ENCODE measurements around the gene STMND1.

Gene STMND1

DNA sequence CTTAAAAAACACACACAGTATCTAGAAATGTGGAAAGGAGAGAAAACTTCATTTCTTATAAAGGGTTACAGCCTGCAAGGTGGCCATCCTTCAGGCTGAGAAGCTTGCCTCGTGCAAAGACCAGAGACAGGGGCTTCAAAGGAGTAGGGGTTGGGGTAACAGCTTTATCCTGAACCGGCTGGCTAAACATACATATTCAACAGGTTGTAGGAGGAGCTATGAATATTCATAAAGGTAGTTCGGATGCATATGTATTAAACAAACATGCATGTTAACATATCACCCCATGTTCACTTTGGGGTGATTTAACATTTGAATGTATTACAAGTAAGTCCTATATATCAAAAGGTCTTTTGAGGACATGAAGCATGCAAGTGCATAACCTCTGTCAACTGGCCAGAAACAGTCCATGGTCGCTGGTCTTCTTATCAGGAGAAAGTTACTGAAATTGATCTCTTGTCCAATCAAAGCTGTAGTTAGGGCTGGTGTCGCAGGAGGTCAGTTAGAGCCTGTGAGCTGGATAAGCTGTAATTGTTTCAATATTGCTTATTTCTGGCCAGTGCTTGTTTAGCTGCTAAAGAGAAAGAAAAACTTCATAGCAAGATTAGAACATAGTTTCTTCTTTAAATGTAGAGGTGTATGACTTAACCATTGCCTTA lies 2.3 kb upstream of the STMND1 start:
- DNase-seq: no peak

DNA sequence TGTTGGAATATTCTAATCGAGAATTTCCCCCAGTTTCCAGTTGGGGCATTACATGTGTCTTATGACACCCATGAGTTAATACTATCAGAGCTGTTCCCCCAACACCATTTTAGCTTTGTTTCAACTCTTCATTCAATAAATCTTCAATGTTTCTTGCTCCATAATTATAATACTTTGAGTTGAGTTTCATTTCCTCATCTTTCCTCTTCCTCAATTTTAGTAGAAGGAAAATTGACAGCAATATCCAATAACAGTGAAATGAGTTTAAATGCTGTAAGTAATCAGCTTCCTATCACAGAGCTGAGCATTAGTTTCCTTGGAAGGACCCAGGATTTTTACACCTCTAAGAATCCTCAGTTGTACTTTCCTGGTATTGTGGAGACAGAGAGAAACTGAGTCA lies 1.0 kb upstream of the STMND1 start:
- no peak for DNase-seq

DNA sequence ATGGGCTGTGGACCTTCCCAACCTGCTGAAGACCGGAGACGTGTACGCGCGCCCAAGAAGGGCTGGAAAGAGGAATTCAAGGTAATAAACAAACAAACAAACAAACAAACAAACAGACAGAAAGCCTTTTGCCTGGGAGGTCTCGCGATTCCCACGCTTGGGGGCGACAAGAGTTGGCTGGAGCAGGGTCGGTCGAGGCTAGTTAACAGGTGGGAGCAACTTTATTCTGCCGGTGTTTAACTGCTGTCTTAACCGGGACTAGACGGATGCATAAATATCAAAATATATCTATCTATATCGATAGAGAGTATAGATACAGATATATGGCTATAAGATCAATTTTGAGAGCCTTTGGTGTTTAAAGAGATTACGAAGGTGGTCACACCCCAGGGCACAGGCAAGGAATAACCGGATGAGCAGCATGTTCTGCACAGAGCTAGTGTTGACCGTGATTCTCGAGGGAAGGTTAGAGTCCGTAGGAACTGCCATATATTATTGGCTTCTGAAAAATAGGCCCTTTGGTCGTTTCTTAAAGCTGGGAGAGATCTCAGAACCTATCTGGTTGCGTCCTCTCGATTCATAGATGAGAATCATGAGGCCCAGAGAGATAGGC lies 514 bp downstream of the STMND1 start:
- DNase-seq: no peak

DNA sequence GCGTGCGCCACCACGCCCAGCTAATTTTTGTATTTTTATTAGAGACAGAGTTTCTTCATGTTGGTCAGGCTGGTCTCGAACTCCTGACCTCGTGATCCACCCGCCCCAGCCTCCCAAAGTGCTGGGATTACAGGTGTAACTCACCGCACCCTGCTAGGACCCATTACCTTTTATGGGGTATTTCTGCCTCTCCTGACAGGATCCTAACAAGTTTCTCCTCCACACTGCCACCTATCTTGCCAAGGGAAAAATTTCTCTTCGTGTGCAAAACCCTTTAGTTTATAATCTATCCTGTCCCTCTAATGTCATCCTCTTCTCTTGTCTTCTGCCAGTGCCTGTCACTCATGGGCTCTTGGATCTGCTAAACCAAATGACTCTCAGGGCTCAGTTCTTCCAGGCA lies 1.9 kb downstream of the STMND1 start:
- DNase-seq: no peak

DNA sequence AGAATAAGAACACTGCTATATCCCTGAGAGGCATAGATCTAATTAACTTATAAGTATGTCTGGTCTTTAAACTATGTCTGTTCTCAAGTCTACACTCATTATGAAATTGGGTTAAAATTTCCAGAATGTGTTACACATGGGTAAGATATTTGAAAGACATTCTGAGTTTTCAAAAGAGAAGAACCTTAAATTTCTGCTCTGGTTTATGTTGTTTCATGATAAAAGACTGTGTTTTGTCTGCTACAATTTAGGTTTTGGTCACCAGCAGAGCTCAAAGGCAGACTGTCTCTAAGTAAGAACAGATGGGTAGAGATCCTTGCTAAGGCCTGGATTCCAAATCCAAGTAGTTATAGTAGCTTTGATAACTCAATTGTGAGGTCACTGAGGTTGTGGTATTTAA lies 6.0 kb downstream of the STMND1 start:
- no peak for DNase-seq

DNA sequence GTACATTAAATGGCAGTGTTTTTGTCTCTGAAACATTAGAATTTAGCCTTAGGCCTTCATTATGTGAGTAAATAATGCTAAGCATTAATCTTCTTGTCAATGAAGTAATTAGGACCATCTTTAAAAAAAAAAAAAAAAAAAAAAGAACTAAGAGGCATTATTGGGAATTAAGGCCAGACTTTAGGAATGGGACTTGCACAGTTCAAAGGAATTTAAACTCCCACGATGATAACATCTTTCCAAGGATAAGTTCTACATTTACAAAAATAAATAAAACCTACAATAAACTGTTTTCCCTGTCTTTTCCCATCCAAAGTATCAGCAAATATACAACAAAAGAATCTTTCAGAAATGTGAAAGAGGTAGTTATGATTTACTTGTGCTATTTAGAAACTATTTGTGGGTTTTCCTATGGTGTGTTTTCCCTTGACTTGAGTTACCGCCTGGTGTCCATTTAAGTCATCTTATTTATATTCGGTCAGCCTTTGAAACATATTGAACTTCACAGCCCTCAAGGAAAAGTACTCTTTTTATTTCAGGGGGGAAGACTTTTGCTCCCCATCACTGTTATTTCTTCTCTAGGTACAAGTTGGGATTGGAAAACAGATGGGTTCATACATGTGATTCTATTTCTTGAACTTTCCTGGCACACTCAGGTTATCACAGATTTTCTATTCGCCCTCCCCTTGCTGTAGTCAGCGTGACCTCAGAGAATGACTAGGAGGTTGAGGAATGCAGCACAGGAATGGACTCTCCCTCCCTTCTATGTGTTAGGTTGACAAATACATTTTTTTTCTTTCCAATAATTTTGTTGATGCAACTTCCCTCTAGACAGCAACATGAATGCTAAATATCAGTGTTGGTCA lies 13.6 kb downstream of the STMND1 start:
- DNase-seq: no peak

DNA sequence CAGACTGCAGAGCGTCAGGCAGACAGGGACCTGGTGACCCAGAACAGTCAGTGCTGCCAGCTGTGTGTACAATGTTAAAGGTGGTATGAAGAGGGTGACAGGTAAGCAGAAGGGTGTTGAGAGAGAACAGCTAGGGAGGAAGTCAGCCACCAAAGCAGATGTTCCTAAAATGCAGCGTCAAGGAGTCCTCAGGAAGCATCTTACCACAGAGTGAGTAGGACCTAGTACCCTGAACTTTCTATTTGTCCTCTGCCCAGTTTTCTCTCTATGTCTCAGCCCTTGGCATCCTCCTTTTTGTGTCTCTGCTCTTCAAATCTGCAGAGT lies 14.2 kb downstream of the STMND1 start:
- no peak for DNase-seq

DNA sequence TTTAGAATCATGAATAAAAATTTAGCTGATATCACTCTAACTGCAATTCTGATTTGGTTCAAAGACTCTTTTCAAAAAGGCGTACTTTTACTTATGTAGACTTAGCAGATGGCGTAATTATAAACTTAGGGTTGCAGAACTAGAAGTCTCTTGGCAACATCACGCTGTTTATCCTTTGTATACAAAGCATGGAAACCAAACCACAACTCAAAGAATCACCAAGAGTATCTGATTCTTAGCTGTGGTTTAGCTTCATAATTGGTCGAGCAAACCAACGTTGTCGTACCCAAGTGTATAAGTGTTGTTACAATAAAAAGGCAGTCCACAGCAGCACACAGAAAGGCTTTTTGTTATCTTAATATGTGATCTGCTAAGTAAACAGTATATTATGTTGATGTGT lies 18.2 kb downstream of the STMND1 start:
- no peak for DNase-seq

DNA sequence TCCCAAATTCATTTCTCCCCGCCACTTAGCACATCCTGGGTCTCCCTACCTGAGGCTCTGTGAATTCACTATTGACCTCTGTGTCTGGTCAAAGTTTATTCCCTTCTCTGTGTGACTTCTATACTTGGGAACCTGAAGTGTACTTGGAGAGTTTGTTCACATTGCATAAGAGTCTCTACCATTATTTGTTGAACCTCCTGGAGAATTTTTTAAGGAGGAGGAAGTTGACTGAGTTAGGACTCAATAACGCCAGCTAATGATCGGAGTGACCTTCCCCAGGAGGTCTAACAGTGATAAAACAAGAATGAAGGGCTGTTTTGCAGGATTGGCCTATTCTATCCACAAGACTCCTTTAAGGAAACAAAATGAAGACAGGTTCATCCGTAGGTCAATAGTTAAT lies 23.6 kb downstream of the STMND1 start:
- no peak for DNase-seq

DNA sequence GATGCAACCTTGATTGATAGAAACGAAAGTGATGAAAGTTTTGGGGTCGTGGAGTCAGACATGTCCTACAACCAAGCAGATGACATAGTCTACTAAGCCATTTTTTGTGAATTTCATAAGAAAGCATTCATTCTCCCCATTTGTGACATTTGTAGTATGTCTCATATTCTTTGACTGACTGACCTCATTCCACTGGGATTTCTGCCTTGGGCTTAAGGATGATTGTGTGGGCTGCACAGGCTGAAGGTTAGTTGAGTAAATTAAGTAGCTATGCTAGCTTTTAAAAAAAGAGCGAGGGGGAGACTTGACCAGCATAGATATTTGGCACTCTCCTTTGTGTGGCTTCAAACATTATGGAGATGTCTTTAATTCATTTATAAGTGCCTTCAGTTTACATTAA lies 28.9 kb downstream of the STMND1 start:
- DNase-seq: no peak

DNA sequence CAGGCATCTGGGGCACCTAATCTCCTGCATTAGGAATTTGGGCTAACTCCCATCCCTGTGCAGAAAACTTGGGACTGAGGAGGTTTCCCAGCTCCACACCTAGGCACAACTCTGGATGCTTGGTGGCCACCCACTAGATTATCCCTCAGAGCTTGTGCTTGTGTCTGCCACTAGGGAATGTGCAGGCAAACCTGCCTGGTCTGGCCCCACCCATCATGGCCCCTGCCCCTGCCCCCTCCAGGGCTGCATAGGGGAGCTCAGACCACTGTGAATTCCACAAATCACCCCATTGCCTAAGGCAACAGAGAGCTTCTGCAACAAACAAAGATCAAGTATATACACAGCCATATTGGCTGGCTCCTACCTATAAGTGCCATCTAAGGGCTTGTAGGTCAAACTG lies 31.1 kb downstream of the STMND1 start:
- DNase-seq: no peak

DNA sequence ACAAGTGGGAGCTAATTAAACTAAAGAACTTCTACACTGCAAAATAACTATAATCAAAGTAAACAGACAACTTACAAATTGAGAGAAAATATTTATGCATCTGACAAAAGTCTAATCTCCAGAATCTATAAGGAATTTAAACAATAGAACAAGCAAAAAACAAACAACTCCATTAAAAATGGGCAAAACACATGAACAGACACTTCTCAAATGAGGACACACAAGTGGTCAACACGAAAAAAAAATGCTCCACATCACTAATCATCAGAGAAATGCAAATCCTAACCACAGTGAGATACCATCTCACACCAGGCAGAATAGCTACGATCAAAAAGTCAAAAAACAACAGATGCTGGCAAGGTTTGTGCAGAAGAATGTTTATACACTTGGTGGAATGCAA lies 36.2 kb downstream of the STMND1 start:
- DNase-seq: no peak

DNA sequence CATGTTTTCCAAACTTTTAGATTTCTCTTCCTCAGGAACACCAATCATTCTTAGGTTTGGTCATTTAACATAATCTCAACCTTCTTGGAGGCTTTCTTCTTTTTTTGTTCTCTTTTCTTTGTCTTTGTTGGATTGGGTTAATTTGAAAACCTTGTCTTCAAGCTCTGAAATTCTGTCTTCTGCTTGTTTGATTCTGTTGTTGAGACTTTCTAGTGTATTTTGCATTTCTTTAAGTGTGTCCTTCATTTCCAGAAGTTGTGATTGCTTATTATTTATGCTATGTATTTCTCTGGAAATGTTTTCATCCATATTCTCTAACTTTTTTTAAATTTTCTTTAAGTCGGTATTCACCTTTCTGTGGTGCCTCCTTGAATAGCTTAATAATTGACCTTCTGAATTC lies 42.2 kb downstream of the STMND1 start:
- DNase-seq: no peak

DNA sequence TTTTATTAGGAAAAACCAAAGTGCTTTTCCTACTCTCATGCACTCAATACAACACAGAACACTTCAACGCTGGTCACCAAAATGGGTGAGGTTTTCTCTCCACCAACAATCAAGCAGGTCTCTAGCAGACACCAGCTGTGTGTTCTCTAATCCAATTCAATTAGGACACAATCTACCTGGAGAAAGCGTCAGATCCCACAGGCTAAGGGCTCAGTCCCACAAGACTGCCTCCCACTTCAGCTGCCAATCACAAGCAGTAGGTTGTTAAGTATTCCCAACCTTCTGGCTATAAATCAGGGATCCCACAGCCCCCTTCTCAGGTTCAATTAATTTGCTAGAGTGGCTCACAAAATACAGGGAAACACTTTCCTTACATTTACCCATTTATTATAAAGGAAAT lies 47.7 kb downstream of the STMND1 start:
- no peak for DNase-seq

DNA sequence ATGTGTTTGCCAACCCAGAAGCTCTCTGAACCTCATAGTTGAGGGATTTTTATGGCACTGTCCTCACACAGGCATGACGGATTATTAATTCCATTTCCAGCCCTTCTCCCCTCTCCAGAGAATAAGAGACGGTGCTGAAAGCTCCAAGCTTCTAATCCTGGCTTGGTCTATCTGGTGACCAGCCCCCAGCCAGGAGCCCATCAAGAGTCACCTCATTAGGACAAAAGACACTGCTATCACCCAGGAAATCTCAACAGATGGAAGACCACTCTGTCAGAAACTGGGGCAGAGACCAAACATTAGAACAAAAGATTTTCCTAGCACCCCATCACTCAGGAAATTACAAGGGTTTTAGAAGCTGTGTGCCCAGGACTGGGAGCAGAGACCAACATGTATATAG lies 48.2 kb downstream of the STMND1 start:
- DNase-seq: no peak

DNA sequence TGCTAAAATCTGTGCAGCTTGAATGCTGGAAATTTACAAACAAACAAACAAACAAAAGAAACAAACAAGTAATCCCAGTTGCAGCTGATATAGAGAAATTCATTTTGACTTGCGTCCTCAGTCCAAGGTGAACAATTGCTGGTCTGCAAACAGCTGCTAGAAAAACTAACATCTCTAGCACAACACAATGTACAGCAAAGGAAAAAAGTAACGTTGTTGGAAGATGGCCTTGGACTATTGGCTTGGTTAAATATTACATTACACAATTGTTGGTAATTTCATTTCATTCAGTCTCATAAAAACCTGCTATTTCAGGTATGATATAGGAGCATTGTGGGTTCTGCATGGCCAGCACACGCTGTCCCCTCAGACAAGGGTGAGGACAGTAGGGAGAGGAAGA lies 50.0 kb downstream of the STMND1 start:
- DNase-seq: no peak

DNA sequence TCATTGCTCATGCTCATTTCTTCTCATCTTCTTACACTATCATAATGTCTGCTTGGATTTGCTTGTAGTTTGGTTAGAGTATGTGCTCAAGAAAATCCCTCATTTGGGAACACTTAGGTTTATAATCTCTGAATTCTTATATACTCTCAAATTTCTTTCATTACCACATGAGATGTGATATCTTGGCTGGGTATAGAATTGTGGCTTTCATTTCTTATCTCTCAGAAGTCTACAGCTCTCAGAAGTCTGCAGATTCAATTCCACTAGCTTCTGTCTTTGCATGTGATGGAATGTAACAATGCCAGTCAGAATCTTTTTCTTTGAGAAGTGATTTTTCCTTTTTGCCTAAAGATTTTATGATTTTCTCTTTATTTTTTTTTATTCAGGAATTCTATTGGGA lies 50.9 kb downstream of the STMND1 start:
- DNase-seq: no peak

DNA sequence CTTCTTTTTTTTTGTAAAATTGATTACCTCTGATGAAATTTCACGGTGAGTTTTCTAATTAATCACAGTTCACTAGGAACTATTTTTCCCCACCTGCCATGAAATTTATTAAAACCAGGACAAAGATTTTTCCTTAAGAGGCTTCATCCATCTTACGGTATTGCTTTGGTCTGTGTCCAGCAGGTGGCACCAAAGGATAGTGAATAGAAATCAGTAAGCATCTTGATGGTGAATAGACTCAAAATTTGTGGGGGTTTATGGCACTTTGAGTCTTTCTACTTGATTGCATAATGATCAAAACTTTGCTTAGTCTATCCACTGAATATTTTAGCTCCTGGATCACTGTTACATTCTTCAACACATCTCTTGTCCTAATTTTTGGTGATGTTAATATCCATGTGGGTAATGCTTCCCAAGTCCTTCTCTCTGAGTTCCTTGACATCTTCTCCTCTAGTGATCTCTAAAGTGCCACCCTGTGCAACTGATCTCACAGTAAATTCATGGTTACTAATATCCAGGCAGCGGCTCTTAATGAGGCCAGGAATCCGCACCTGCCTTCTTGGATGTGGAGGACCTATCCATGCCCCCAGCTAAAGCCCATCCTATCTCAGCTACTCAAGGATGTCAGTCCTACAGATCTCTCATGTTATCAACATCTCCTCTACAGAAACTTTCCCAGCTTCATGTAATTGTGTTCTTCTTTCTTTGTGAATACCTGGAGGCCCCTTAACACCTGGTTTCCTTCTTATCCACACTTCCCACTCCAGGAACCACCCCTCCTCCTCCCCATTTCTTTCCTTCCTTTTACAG lies 54.5 kb downstream of the STMND1 start:
- DNase-seq: peak; percentile 64 to 65

DNA sequence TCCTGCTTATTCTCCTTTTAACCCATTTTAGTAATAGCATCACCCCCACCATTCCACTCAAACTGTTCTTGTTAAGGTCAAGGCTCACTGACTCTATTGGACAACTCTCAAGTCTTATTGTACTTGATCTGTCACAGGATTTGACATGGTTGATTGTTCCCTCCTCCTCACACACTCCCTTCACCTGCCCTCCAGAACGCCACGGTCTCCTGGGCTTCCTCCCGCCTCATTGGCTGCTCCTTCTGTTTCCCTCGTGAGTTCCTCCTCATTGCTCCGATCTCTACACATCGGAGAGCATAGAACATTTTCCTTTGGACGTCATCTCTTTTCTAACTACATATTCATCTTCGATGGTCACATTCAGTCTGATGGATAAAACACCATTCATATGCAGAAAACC lies 55.1 kb downstream of the STMND1 start:
- no peak for DNase-seq

DNA sequence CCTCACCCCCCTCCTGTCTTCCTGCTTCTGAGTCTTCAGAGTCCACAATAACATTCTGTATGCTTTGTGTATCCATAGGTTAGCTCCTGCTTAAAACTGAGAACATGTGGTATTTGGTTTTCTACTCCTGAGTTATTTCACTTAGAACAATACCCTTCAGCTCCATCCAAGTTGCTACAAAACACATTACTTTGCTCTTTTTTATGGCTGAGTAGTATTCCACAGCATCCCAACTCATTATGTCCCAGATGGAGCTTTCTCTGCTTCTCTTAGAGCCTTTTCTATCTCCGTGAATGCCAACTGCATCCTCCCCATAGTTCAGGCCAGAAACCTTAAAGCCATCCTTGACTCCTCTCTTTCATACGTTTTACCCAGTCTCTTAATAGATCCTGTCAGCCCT lies 55.8 kb downstream of the STMND1 start:
- no peak for DNase-seq

DNA sequence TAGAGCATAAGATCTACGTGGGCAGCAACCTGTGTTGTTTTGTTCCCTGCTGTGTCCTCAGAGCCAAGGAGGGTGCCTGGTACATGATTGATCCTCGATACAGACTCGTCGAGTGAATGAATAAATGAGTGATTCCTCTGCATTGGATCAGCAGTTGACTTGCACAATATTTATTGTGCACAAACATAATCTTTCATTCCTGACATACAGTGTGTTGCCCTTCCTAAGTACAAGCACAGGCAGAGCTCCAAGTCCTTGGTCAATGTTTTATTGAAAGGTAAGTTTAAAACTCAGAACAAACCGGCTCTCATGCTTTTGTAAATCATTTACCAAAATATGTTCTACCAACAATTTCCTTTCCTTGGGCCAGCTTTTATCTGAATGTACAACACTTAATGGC lies 57.4 kb downstream of the STMND1 start:
- DNase-seq: no peak

DNA sequence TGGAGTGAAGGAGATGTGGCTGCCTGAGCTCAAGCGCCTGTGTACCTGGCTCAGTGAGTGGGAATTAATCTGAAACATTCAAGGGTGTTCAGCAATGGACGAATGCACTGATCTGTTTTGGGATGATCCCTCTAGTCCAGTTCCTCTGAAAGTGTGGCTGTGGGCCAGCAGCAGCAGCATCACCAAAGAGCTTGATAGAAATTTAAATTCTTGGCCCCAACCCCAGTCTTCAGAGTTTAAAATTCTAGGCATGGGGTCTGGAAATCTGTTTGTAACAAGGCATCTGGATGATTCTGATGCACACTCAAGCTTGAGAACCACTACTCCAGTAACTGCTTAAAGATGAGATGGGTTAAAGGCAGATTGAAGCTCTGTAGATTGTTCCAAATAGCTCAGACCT lies 59.2 kb downstream of the STMND1 start:
- no peak for DNase-seq

DNA sequence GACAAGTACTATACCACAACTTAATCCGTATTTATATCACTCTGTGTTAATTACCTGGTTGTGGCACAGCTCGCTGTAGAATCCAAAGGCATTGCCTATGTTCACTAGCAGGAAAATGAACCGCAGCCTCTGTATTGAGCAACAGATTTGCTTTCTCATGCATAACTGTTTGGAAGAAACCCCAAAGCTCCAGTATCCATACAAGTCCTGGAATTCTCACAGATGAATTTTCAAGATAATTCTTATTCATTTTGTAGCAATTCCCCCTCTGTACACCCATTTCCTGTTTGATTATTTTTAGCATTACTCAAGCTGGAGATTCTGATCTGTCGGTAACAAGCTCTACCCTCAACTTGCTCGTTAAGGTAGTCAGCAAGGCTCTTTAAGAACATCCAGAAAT lies 63.5 kb downstream of the STMND1 start:
- no peak for DNase-seq
